ENCODE data around the gene RBM17. TPM values are rescaled to one million over a fixed set of nuclear protein-coding genes. Genes with fewer than 3 reads are reported as not detected.

The RBM17 gene
- total and polyA plus RNA-seq, 2 of the 4 experiments (the other 2 are of a cell fraction), result 24.6 to 56.7 TPM

GRCh38 chr10:6142644-6143043 lies 53.8 kb downstream of the RBM17 start:
- Histone ChIP-seq H2BK5ac (ENCODE audit: low read depth, low read length, poor library complexity, severe bottlenecking) (no peak overlapping the region), H3K36me3 (ENCODE audit: control insufficient read depth, insufficient read depth, low read length) (peaks cover 5% of the 10 kb centered on the region), H3K27me3 (ENCODE audit: control insufficient read depth, insufficient read depth, low read length) (no peaks in the 10 kb centered on the region), H2AK9ac (replicated peaks; ENCODE audit: low read depth, low read length, poor library complexity) (peak overlapping the region; percentile 79), H3K56ac (ENCODE audit: extremely low read depth, insufficient read depth, low read length) (no peak overlapping the region), H2BK20ac (ENCODE audit: low read depth, low read length) (peak overlapping the region; percentile 43; the same call in 1 of the 2 replicates), H4K8ac (ENCODE audit: low read depth in 2 of 2, low read length in 2 of 2) (peak overlapping the region in 1 of 2 experiments; percentile 16; a peak in 1 of 4 replicates), H3K27ac (ENCODE audit: insufficient read depth, low read length) (no peak overlapping the region), H3K4me2 (ENCODE audit: low read depth, low read length) (no peak overlapping the region), H2AFZ (replicated peaks; ENCODE audit: low read length, poor library complexity) (no peak overlapping the region), H3K23ac (ENCODE audit: low read depth, low read length) (no peak overlapping the region), H2BK15ac (ENCODE audit: low read depth, low read length) (no peak overlapping the region; the same call in 2 of the 3 replicates), H3K4me1 (ENCODE audit: control insufficient read depth, insufficient read depth, low read length) (peaks cover 21% of the 10 kb centered on the region), H3K18ac (ENCODE audit: low read depth, low read length) (no peak overlapping the region), H3K9me3 (ENCODE audit: control insufficient read depth, insufficient read depth, low read length) (no peaks in the 10 kb centered on the region), H4K91ac (ENCODE audit: insufficient read depth, low read depth, low read length) (no peak overlapping the region; the same call in 1 of the 2 replicates), H3K4me3 (ENCODE audit: insufficient read depth, low read depth, low read length) (no peak overlapping the region), H3K79me1 (ENCODE audit: low read depth in 1 of 2, low read length in 2 of 2) (peaks cover 0 to 44% of the 10 kb centered on the region in 2 experiments; a peak in 3 of 4 replicates), H3K4ac (ENCODE audit: low read depth, low read length) (peak overlapping the region; percentile 33), H4K20me1 (ENCODE audit: insufficient read depth, low read length) (peaks cover 22% of the 10 kb centered on the region), H2BK120ac (ENCODE audit: low read depth, low read length) (peak overlapping the region; percentile 53), H3K14ac (replicated peaks; ENCODE audit: low read depth, low read length) (no peak overlapping the region), H3K9me1 (ENCODE audit: insufficient read depth, low read length) (peaks cover 14% of the 10 kb centered on the region), H2AK5ac (ENCODE audit: low read depth, low read length) (peak overlapping the region; percentile 87; the same call in 1 of the 2 replicates), H4K5ac (ENCODE audit: low read depth, low read length) (no peak overlapping the region), H3K9ac (ENCODE audit: low read depth, low read length) (no peak overlapping the region)
- ATAC-seq (ENCODE audit: low read depth) (no peak), DNase-seq (no peak)
- TF ChIP-seq ELK1 (IDR thresholded peaks at IDR 0.05; ENCODE audit: borderline replicate concordance, low read depth, low read length) (no peak), MAZ (IDR thresholded peaks at IDR 0.05; ENCODE audit: borderline replicate concordance, low read depth, low read length) (no peak), MXI1 (IDR thresholded peaks at IDR 0.05; ENCODE audit: borderline replicate concordance, low read depth, low read length) (no peak)
- BruUV-seq (replicated peaks), result no TSS peak
- CTCF ChIA-PET, result no interaction called here
- intact Hi-C loops (cut with micrococcal nuclease), result no loop called here
- POLR2A ChIA-PET (ENCODE audit: unreplicated experiment), result no interaction called here
- dilution Hi-C loops (cut with HindIII; ENCODE audit: low sequenced_read_pairs, unreplicated experiment), result no loop called here
- in situ Hi-C loops (cut with MboI; ENCODE audit: low sequenced_read_pairs), result loop anchor here (25.0 kb wide), 1 partner anchor 620 kb away; no protein-coding TSS in a partner anchor
- 89% methylated on average over 5 of the region's 7 CpGs; no CpG with 5 or more reads in 1 of the 2 experiments for WGBS, 2 experiments (ENCODE audit: extremely low coverage in 2 of 2, insufficient read length in 1 of 2)

All from IMR-90 (cell line).